GM11168 (cell line): Measurements from ENCODE around the gene AQP11.
"Not testable (repeated sequence)": the region's sequence is repeated elsewhere in the genome, so short reads cannot be mapped to it uniquely, and the experiment has no call there.

Source experiments
- in situ Hi-C: fragments of 300-500 bp; cut with MboI; formaldehyde crosslinking; loops from one replicate; pipeline ENCODE4 v1.12.0; 2022; ENCODE audit warnings: low sequenced_read_pairs; ENCODE audit not compliant: unreplicated experiment

The AQP11 gene

GRCh38 chr11:77590194-77590782, 535 bp downstream of the AQP11 start:
- in situ Hi-C loops = no loop called here

GRCh38 chr11:77592727-77593126, 3.0 kb downstream of the AQP11 start:
- in situ Hi-C loops = no loop called here

DNA sequence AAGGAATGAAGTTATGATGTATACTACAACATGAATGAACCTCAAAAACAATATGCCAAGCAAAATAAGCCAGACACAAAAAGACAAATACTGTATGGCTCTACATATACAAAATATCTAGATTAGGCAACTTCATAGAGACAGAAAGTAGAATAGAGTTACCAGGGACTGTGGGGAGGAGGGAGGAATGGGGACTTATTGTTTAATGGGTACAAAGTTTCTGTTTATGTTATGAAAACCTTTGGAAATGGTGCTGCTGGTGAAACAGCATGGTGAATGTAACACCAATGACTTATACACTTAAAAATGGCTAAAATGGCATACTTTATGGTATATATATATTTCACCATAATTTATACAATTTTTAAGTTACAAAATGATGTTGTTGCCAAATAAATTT, 4.1 kb downstream of the AQP11 start:
- in situ Hi-C loops = no loop called here

GRCh38 chr11:77596626-77597025, 6.9 kb downstream of the AQP11 start:
- in situ Hi-C loops = no loop called here

- in situ Hi-C loops = no loop called here
These were observed 8.4 kb downstream of the AQP11 start for GRCh38 chr11:77598195-77598594.

GRCh38 chr11:77602381-77603088, 12.8 kb downstream of the AQP11 start:
- in situ Hi-C loops = no loop called here

DNA sequence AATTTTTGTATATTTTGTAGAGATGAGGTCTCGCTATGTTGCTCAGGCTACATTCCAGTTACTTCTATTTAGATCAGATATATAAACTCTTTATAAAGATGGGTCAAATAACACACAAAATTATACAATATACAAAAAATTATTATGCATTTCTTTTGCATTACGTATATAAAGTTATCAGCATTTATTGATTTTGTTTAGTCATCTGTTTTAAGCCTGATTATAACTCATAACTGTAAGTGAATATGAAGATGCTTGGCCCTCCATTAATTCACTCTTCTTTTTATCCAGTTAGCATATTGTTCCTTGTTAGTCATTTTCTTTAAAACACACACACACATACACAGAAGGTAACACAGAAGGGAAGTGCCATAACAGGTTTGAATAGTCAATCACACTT, 14.5 kb downstream of the AQP11 start:
- in situ Hi-C loops = no loop called here

GRCh38 chr11:77609234-77609633, 19.5 kb downstream of the AQP11 start:
- in situ Hi-C loops = no loop called here

DNA sequence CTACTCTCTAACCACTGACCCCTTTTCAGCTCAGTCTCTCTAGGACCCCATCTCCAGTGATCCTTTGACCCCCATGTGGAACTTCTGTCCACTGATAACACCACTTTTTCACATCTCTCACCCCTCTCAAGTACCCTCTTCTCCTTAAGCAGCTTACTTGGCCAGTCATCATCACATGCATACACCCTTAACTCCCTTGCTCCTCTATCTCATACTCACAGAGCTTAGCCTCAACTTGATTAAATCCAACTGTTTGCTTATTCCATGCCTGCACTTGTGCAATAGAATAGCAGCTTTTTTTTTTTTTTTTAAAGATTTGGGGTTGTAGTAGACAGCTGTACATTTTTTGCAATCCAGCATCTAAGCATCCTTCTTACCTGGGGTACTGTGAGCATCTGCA, 22.2 kb downstream of the AQP11 start:
- in situ Hi-C loops = no loop called here

- in situ Hi-C loops = no loop called here
These were observed 28.1 kb downstream of the AQP11 start for GRCh38 chr11:77617892-77618291.

GRCh38 chr11:77619576-77620198, 29.9 kb downstream of the AQP11 start:
- in situ Hi-C loops = no loop called here

DNA sequence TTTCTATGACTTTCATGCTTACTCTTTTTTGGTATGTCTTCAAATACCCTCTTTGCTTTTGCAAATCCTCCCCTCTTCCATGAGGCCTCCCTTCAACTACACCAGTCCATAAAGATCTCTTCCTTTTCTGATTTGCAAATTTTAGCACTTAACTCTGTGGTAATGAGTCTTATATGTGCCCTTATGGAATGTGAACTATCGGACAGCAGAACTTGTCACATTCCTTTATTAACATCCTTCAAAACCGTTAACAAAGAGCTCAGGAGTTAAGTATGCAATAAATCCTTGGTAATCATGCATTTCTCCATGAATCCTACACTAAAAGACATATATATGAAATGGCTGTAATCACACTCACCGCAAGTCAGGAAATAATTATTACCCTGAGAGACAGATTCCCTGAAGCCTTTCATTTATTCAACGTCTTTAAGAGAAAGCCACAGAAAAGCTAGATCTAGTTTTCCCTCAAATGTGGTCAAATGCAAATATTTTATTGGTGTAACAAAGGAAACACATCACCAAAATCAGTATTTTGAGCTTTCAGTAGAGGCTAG, 40.5 kb downstream of the AQP11 start:
- in situ Hi-C loops = no loop called here

- in situ Hi-C loops = not testable (repeated sequence)
These were observed 44.2 kb downstream of the AQP11 start for GRCh38 chr11:77633926-77634325.

DNA sequence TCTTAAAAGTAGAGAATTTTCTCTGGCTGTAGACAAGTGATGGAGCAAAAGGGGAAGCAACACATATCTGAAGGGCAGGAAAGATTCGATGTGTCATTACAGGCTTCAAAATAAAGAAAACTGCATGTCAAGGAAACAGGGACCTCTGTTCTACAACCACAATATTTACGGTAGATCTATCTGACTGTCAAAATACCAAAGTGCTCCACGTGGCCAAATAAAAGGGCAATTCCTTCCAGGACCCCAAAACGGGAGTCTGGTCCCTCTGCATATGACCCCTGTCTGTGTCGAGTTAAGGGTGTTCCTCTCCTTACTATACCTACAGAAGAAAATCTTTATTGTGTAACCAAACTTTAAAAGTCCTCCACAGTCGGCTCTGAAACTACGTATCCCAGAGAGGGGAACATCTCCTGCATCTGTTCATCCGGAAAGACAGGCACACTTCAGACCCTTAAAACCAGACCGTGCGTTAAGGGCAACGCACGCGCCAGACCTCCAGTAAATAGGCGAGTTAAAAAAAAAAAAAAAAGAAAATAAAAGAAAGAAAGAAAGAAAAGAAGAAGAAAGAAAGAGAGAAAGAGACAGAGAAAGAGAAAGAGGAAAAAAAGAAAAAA, 47.1 kb downstream of the AQP11 start:
- in situ Hi-C loops = no loop called here

DNA sequence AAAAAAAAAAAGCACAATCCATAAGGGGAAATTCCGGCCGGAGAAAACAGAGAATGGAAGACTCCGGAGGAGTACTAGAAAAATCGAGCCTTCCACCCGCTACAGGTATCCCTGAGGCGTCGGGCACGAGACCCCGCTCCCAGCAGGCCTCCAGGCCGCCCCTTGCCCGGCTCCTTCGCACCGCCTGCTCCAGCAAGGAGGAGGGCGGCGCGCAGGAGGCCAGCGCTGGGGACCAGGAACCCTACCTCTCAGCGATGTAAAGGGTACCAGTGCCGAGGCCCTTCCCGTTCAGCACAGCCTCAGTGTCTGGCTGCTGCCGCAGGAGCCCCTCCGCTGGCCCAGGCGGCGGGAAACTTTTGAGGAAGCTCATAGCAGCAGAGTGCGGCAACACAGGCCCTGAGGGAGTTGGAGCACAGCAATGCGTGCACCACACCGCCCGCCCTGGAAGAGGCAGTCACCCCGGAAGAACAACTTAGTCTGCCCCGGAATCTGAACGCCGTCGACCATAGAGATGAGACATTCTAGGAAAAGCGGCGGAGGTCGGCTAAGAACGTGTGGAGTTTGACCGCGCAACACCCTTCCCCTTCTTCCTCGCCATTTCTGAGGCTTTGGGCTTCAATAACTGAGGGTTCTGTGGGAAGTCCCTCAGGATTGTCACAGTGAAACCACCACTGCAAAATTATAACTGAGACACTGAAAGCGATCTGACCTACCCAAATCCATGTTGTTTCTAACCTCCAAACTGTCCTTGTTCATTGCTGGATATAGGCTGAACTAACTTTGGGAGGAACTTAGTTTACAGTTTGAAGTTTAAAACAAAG, 47.8 kb downstream of the AQP11 start, which contains the start of gene CLNS1A:
Gene CLNS1A (minus strand): TSS at position 450 of the 821 bp plus-strand sequence. CDS start 80 bp downstream, at position 370.
- in situ Hi-C loops = no loop called here

GRCh38 chr11:77642228-77642627, 52.5 kb downstream of the AQP11 start:
- in situ Hi-C loops = no loop called here

DNA sequence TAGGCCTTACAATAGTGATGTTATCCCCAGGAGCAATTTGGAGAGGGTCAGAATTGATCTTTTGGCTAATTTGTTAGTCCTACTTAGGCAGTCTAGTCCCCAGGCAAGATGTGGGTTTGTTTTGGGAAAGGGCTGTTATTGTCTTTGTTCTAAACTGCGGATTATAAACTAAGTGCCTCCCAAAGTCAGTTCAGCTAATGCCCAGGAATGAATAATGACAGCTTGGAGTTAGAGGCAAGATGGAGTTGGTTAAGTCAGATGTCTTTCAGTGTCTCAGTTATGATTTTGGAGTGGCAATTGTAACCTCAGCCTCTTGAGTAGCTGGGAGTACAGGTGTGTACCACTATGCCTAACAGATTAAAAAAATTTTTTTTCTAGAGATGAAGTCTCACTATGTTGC, 55.1 kb downstream of the AQP11 start:
- in situ Hi-C loops = no loop called here

GRCh38 chr11:77647654-77648305, 58.0 kb downstream of the AQP11 start:
- in situ Hi-C loops = no loop called here

- in situ Hi-C loops = no loop called here
These were observed 60.4 kb downstream of the AQP11 start for GRCh38 chr11:77650123-77650522.
